Immature natural killer cell (primary cell): Measurements from ENCODE around the gene RAET1G. TPM values are rescaled to one million over a fixed set of nuclear protein-coding genes. Genes with fewer than 3 reads are reported as not detected.
"Not testable (repeated sequence)": the region's sequence is repeated elsewhere in the genome, so short reads cannot be mapped to it uniquely, and the experiment has no call there.

ENCODE experiments used
- DNase-seq, 3 donors: peaks; one replicate each; pipeline ENCODE4 v3.0.0; 2022; ENCODE audit warnings: mixed read lengths in 1 of 3
- H3K27ac Mint-ChIP-seq, 6 donors: one replicate each; pipeline ENCODE4 v1.8.0; 2020; ENCODE audit warnings: mixed read lengths in 6 of 6, mild to moderate bottlenecking in 5 of 6, inconsistent platforms in 4 of 6, moderate library complexity in 3 of 6
- H3K27me3 Mint-ChIP-seq, 3 donors: one replicate each; pipeline ENCODE4 v1.8.0; 2020 to 2021; ENCODE audit warnings: low read depth in 3 of 3, mild to moderate bottlenecking in 3 of 3, mixed read lengths in 3 of 3, moderate library complexity in 3 of 3, inconsistent platforms in 1 of 3
- H3K36me3 Mint-ChIP-seq, 3 donors: one replicate each; pipeline ENCODE4 v1.8.0; 2020; ENCODE audit warnings: mixed read lengths in 3 of 3, inconsistent platforms in 2 of 3, mild to moderate bottlenecking in 2 of 3
- H3K4me1 Mint-ChIP-seq, 2 donors: one replicate each; pipeline ENCODE4 v1.8.0; 2020; ENCODE audit warnings: inconsistent platforms in 2 of 2, mild to moderate bottlenecking in 2 of 2, mixed read lengths in 2 of 2, moderate library complexity in 1 of 2
- H3K4me3 Mint-ChIP-seq, 5 donors: one replicate each; pipeline ENCODE4 v1.8.0; 2020; ENCODE audit warnings: mild to moderate bottlenecking in 5 of 5, mixed read lengths in 5 of 5, inconsistent platforms in 3 of 5, moderate library complexity in 3 of 5
- H3K9me3 Mint-ChIP-seq, 6 donors: one replicate each; pipeline ENCODE4 v1.8.0; 2020; ENCODE audit warnings: mild to moderate bottlenecking in 6 of 6, mixed read lengths in 6 of 6, inconsistent platforms in 4 of 6, moderate library complexity in 3 of 6
- polyA plus RNA-seq, 3 donors: library from polyadenylated mRNA; unstranded; fragments of 300-500 nt; fragmentation: Illumina TruSeq; gene quantifications; one replicate each; pipeline ENCODE4 v1.2.3, GENCODE V29; 2021

RAET1G gene
- polyA plus RNA-seq, 3 donors from 2014 or later = not detected

DNA sequence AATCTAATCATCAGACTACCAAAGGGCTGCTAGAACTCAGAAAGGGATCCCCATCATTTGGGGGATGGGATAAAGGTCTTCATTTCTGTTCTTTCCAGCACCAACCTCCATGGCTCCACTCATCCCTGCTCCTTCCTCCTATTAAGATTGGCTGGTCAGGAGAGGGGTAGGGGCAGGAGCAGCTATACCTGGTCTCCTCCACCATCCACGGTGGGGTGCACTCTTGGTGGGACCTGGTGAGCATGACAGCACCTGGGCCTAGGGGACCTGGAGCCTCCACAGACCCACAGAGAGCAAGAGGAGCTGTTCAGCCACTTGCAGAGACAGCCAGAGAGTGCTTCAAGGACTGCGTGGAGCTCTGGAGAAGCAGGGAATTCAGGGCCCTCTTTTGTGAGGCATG lies 12.7 kb upstream of the RAET1G start:
- Mint-ChIP-seq H3K4me1 (peaks cover 10 to 21% of the 10 kb centered on the region in 2 donors), H3K27me3 (peaks cover 29 to 54% (median 31%) of the 10 kb centered on the region in 3 donors), H3K27ac (no peak overlapping the region), H3K9me3 (no peaks in the 10 kb centered on the region), H3K36me3 (no peaks in the 10 kb centered on the region), H3K4me3 (no peak overlapping the region)
- DNase-seq = no peak

DNA sequence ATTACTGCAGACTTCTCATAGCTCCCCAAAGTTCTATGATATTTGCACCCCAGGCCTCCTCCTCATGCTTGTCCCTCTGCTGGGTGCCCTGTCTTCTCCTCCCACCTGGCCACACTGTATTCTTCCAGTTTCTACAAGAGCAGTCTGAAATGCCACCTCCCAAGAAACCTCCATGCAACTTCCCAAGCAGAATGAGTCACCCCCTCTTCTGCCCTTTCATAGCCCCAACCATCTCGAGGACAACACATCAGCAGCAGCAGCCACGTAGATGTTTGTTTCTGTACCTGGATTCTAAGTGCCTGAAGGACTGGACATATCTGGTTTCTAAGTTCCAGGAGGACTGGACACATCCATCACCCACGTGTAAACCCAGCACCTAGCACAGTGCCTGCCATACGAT lies 12.3 kb upstream of the RAET1G start:
- Mint-ChIP-seq H3K27me3 (peaks cover 25 to 54% (median 28%) of the 10 kb centered on the region in 3 donors), H3K4me3 (no peak overlapping the region), H3K9me3 (no peaks in the 10 kb centered on the region), H3K4me1 (peaks cover 10 to 17% of the 10 kb centered on the region in 2 donors), H3K27ac (no peak overlapping the region), H3K36me3 (no peaks in the 10 kb centered on the region)
- DNase-seq = no peak

DNA sequence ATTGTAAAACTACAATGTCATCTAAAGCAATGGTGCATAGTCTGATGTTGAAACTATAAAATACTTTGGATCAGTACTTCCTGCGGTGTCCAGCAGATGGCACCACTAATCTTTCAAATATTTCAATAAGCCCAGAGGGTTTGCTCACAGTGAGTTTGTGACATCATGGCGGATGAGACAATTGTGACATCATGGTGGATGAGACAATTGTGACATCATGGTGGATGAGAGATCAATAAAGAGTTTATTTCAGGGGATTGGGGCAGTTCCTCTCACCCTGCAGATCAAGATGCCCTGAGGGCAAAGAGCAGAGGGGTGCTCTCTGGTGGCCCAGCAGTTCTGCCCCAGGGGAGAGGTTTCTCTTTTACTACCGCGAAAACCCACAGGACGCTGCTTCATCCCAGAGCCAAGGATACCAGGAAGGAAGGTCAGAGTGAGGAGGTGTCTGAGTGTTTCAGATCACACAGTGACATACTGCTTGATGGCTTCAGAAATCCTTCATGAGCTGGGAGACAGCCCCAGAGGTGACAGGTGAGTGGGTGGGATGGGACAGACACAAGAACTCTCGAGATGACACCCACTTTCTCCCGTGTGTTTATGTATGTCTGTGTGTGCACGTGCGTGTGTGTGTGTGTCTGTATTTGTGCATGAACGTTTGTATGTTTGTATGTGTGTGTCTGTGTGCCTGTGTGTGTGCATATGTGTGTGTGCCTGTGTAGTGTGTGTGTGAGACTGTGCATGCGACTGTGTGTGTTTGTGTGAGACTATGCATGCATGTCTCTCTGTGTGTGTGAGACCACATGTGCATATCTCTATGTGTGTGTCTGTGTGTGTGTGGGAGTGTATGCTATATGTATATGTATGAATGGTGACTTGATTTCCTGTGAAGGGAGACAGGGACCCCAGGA lies 11.6 kb upstream of the RAET1G start:
- H3K4me1 Mint-ChIP-seq = peaks cover 9 to 17% of the 10 kb centered on the region in 2 donors
- peaks cover 24 to 51% (median 25%) of the 10 kb centered on the region in 3 donors for H3K27me3 Mint-ChIP-seq
- H3K9me3 Mint-ChIP-seq = no peaks in the 10 kb centered on the region
- peak; percentile 61 to 67 (median 64) for DNase-seq
- no peaks in the 10 kb centered on the region for H3K36me3 Mint-ChIP-seq
- peak overlapping the region in 1 of 6 donors; percentile 2 for H3K27ac Mint-ChIP-seq
- H3K4me3 Mint-ChIP-seq = no peak overlapping the region

DNA sequence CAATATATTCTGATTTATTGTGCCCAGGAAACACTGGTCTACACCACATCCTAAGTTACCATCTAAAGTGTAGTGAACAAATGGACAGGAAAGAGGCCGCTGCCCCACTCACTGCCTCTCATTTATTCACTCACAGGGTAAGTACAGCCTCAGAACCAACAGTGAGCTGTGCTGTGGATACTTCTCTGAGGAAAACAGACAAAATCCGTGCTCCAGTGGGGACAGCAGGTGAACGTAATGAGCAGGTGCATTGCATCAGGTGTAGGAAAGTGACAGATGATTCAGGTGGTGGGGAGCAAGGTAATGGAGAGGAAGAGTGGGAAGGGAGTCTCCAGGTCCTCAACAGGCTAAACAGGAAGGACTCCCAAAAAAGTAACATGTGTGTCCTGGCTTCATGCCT lies 10.5 kb upstream of the RAET1G start:
- no peak for DNase-seq
- Mint-ChIP-seq H3K4me1 (peaks cover 0 to 7% of the 10 kb centered on the region in 2 donors), H3K27me3 (peaks cover 20 to 50% (median 27%) of the 10 kb centered on the region in 3 donors), H3K27ac (no peak overlapping the region), H3K4me3 (no peak overlapping the region), H3K9me3 (no peaks in the 10 kb centered on the region), H3K36me3 (no peaks in the 10 kb centered on the region)

DNA sequence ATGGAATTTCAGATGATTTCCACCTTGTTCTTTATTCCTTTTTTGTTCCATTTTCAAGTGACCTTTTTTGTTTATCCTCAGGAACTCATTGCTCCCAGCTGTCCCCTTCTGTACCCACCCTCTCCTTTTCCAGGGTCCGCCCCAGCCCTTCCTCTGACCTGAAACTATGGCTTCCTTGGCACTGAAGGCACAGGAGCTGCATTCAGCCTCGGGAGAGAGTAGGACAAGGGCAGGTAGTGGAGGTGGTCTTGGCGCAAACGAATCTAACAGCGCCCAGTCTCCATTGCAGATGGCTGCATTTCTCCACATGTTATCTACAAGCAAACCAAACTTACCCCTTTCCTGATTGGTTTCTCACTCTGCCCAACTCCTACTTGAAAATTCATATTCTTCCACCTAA lies 10.1 kb upstream of the RAET1G start:
- no peaks in the 10 kb centered on the region for H3K36me3 Mint-ChIP-seq
- H3K4me3 Mint-ChIP-seq = no peak overlapping the region
- DNase-seq = no peak
- peaks cover 0 to 3% of the 10 kb centered on the region in 2 donors for H3K4me1 Mint-ChIP-seq
- H3K9me3 Mint-ChIP-seq = no peaks in the 10 kb centered on the region
- no peak overlapping the region for H3K27ac Mint-ChIP-seq
- H3K27me3 Mint-ChIP-seq = peaks cover 23 to 54% (median 25%) of the 10 kb centered on the region in 3 donors

DNA sequence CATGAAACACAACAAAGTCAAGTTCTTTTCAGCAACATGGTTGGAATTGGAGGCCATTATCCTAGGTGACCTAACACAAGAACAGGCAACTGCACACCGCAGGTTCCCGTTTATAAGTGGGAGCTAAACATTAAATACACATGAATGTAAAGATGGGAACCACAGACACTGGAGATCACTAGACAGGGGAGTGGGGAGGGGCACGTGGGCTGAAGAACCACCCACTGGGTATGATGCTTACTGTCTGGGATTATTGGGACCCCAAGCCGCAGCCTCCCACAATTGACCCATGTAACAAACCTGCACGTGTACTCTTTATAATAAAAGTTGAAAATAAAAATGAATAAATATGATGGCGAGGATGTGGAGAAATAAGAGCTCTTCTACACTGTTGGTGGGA lies 8.6 kb upstream of the RAET1G start:
- H3K9me3 Mint-ChIP-seq = no peaks in the 10 kb centered on the region
- H3K36me3 Mint-ChIP-seq = no peaks in the 10 kb centered on the region
- no peak overlapping the region for H3K4me3 Mint-ChIP-seq
- peaks cover 21 to 53% (median 31%) of the 10 kb centered on the region in 3 donors for H3K27me3 Mint-ChIP-seq
- no peak overlapping the region for H3K27ac Mint-ChIP-seq
- DNase-seq = no peak
- peaks cover under 1 to 3% of the 10 kb centered on the region in 2 donors for H3K4me1 Mint-ChIP-seq

DNA sequence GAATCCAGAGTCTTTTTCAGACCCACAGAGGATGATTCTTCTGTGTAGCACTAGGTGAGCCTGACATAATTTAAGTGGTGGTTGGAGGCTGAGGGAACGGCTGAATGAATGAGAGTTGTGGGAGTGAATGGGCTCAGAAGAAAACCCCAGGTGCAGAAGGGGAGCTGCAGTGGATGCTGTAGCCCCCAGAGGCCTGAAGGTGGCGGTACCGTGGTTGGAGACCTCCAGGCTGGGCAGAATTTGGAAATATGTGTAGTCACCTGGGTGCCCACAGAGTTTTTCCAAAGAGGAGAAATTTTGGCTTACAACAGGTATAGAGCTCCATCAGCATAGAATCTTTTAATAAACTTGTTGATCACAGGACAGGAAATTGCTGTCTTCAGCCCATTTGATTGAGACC lies 6.5 kb upstream of the RAET1G start:
- H3K9me3 Mint-ChIP-seq = no peaks in the 10 kb centered on the region
- H3K4me3 Mint-ChIP-seq = no peak overlapping the region
- H3K36me3 Mint-ChIP-seq = no peaks in the 10 kb centered on the region
- H3K27me3 Mint-ChIP-seq = peaks cover 15 to 45% (median 36%) of the 10 kb centered on the region in 3 donors
- no peak for DNase-seq
- no peak overlapping the region for H3K27ac Mint-ChIP-seq
- H3K4me1 Mint-ChIP-seq = peaks cover 2 to 6% of the 10 kb centered on the region in 2 donors

DNA sequence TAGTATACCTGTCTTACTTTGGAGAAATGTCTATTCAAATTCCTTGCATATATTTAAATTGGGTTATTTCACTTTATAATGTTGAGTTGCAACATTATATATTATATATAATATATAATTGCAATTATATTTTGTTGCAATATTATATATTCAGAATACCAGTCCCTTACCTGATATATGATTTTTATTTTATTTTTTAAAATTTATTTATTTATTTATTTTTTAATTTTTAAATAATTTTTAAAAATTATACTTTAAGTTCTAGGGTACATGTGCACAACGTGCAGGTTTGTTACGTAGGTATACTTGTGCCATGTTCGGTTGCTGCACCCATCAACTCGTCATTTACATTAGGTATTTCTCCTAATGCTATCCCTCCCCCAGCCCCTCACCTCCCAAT lies 4.1 kb upstream of the RAET1G start:
- Mint-ChIP-seq H3K4me1 (peaks cover 11 to 16% of the 10 kb centered on the region in 2 donors), H3K27me3 (peaks cover 15 to 58% (median 38%) of the 10 kb centered on the region in 3 donors)
- not testable (repeated sequence) for H3K9me3 Mint-ChIP-seq, H3K4me3 Mint-ChIP-seq, H3K27ac Mint-ChIP-seq, H3K36me3 Mint-ChIP-seq, DNase-seq

DNA sequence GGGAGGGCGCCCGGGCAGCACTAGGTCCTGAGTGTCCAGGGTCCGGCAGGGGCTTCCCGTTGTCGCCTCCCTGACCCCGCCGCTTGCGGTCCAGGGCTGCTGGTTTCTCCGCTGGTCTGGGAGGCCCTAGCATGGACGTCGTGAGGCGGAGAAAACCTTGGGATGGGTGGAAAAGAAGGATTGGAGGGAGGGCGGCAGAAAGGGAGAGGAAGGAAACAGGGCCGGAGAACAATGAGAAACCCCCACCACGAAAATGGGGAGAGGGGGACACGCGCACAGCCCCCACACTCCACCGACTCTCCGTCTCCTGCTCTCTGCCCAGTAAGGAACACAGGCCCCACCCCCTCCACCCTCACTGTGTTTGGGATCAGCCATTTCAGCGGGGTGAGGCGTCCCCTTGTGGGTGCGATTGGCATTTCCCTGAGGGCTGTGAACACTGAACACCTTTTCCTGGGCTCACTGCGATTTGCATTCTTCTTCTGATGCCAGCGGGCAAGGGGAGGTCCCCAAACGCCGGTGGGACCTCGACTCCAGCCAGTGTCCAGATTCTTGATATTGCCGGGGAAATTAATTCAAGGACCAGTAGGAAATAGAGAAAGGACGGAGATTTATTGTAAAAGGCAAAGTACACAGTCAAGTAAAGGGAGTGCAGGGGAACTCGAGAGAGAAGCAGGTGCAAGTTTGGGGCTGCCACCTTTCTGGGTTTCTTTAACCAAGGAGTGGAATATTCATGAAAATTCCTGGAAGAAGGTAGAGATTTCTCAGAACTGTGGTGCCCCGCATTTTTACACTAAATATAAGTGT lies 3.3 kb upstream of the RAET1G start:
- no peak overlapping the region for H3K27ac Mint-ChIP-seq
- H3K27me3 Mint-ChIP-seq = peaks cover 21 to 55% (median 39%) of the 10 kb centered on the region in 3 donors
- peak; percentile 26 to 31 (median 27) for DNase-seq
- peaks cover 16 to 17% of the 10 kb centered on the region in 2 donors for H3K4me1 Mint-ChIP-seq
- H3K4me3 Mint-ChIP-seq = no peak overlapping the region
- H3K9me3 Mint-ChIP-seq = peaks cover 0 to 2% (median 0%) of the 10 kb centered on the region in 6 donors
- H3K36me3 Mint-ChIP-seq = no peaks in the 10 kb centered on the region

DNA sequence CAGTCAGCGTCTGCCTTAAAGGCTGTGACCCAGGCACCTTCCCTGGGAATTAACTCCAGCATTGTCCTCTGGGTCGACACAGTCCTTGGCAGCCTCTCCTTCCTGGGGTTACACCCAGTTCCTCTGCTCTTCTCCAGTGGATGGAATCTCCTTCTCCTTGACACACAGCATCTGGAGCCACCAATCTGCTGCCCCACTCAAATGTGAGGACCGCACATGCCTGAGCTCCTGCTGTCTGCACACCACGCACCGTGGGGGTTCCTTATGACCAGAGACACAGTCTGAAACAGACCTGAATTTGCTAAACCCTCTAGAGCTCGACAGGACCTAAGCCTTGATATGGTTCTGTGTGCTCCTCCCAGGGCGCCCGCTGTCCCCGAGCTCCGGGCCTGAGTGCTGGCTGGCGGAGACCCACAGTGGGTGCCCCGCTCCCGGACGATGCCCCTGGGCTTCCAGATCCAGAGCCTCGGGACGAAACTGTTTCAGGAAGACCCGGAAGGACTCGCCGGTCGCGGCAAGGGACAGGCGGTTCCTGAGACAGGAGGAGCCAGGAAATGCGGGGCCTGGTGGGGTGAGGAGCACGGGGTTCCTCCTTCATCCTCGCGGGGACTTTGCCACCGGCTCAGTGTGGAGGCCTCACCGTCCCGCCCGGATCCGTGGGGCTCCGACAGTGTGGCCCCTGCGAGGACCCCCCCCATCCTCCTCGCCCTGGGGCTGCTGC lies 2.5 kb upstream of the RAET1G start:
- Mint-ChIP-seq H3K9me3 (peaks cover 0 to 2% (median 0%) of the 10 kb centered on the region in 6 donors), H3K27ac (no peak overlapping the region), H3K36me3 (no peaks in the 10 kb centered on the region), H3K4me1 (peaks cover 16 to 17% of the 10 kb centered on the region in 2 donors), H3K4me3 (no peak overlapping the region), H3K27me3 (peaks cover 22 to 59% (median 39%) of the 10 kb centered on the region in 3 donors)
- DNase-seq = no peak

DNA sequence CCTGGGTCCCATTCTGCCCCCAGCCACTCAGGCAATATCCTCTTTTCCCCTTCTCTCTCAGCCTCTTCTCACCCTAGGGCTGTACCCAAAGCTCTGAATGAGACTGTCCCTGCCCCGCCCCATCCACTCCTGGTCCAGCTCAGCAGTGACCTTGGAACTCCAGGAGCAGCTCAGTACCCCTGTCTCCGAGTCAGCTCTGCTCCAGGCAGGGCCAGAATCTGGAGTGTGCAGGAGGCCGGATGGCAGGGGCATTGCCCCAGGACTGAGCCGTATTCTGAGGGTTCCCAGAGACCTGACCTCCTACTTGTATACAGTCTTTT lies 2.0 kb upstream of the RAET1G start:
- no peak for DNase-seq
- Mint-ChIP-seq H3K27ac (no peak overlapping the region), H3K27me3 (peaks cover 23 to 60% (median 37%) of the 10 kb centered on the region in 3 donors), H3K4me1 (peaks cover 16 to 17% of the 10 kb centered on the region in 2 donors), H3K36me3 (no peaks in the 10 kb centered on the region), H3K4me3 (no peak overlapping the region), H3K9me3 (peaks cover 0 to 2% (median 0%) of the 10 kb centered on the region in 6 donors)

DNA sequence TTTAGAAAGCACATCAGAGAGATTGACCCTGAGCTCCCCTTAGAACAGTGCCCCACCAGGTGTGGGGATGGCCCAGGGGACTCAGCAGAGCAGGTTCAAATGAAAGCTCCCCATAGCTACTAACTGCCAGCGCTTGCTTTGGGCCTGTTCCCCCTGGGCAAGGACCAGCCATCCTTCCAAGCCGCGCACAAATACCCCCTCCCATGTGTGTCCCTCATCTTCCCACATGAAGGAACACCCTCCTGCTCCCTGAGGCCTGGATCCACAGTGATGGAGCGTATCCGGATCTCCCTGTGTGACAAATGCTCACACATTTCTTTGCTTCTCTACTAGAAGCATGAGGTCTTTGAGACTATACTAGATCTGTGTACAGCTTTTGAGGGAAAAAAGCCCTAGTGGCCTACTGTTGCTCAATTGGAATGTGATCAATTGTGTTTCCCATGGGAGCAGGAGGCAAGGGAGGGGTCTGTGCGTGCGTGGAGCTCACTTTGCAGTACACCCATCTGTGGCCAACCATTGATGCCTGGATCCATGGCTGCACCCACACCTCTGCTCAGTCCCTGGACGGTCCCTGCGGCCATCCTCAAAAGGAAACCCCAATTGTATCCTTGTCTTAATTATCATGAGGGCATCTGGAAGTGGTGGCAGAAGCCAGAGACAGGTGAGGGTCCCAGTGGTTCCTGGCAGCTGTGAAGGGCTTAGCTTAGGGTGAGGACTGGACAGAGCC lies 1.4 kb upstream of the RAET1G start:
- H3K4me1 Mint-ChIP-seq = peaks cover 16 to 17% of the 10 kb centered on the region in 2 donors
- H3K4me3 Mint-ChIP-seq = peak overlapping the region in 4 of 5 donors; percentile 15 to 30 (median 26)
- DNase-seq = no peak
- H3K27me3 Mint-ChIP-seq = peaks cover 23 to 60% (median 34%) of the 10 kb centered on the region in 3 donors
- no peaks in the 10 kb centered on the region for H3K36me3 Mint-ChIP-seq
- H3K9me3 Mint-ChIP-seq = peaks cover 0 to 2% (median 0%) of the 10 kb centered on the region in 6 donors
- no peak overlapping the region for H3K27ac Mint-ChIP-seq
